Measurements from ENCODE around the gene TBC1D16.

Gene TBC1D16

GRCh38 chr17:79987187-79987934 lies 48.3 kb downstream of the TBC1D16 start:
- DNase-seq = no peak

GRCh38 chr17:79986411-79987186 lies 49.1 kb downstream of the TBC1D16 start:
- no peak for DNase-seq

GRCh38 chr17:79985943-79986391 lies 49.7 kb downstream of the TBC1D16 start:
- no peak for DNase-seq

- DNase-seq = no peak
These were observed 50.2 kb downstream of the TBC1D16 start for GRCh38 chr17:79985361-79985942.

- no peak for DNase-seq
These were observed 50.8 kb downstream of the TBC1D16 start for GRCh38 chr17:79984877-79985276.

GRCh38 chr17:79984045-79984840 lies 51.4 kb downstream of the TBC1D16 start:
- DNase-seq = no peak

GRCh38 chr17:79983456-79983855 lies 52.2 kb downstream of the TBC1D16 start:
- DNase-seq = no peak

- DNase-seq = no peak
These were observed 52.7 kb downstream of the TBC1D16 start for GRCh38 chr17:79982986-79983385.

GRCh38 chr17:79981661-79982101 lies 54.0 kb downstream of the TBC1D16 start:
- no peak for DNase-seq

GRCh38 chr17:79981090-79981489 lies 54.6 kb downstream of the TBC1D16 start:
- no peak for DNase-seq

GRCh38 chr17:79980246-79981043 lies 55.2 kb downstream of the TBC1D16 start:
- DNase-seq = no peak

GRCh38 chr17:79979816-79980215 lies 55.9 kb downstream of the TBC1D16 start:
- no peak for DNase-seq

- DNase-seq = no peak
These were observed 56.4 kb downstream of the TBC1D16 start for GRCh38 chr17:79979221-79979741.

GRCh38 chr17:79978548-79978855 lies 57.2 kb downstream of the TBC1D16 start:
- no peak for DNase-seq

- DNase-seq = no peak
These were observed 57.7 kb downstream of the TBC1D16 start for GRCh38 chr17:79977708-79978547.

- DNase-seq = no peak
These were observed 58.5 kb downstream of the TBC1D16 start for GRCh38 chr17:79977161-79977631.

- DNase-seq = no peak
These were observed 59.2 kb downstream of the TBC1D16 start for GRCh38 chr17:79976451-79976850.

- no peak for DNase-seq
These were observed 60.1 kb downstream of the TBC1D16 start for GRCh38 chr17:79975498-79976134.

GRCh38 chr17:79974566-79975497 lies 60.8 kb downstream of the TBC1D16 start:
- no peak for DNase-seq
